Activated effector memory CD4-positive, alpha-beta T cell treated with Interleukin-2 at 50 U/mL for 16 hours (primary cell): Measurements from ENCODE around the gene BACH2.
"Not testable (repeated sequence)": the region's sequence is repeated elsewhere in the genome, so short reads cannot be mapped to it uniquely, and the experiment has no call there.

ENCODE experiments used
- DNase-seq: peaks from one replicate; pipeline ENCODE4 v3.0.0-alpha.2; 2020

BACH2 gene

GRCh38 chr6:90055924-90056323, 240.7 kb downstream of the BACH2 start:
- not testable (repeated sequence) for DNase-seq

GRCh38 chr6:90054193-90054592, 242.4 kb downstream of the BACH2 start:
- DNase-seq = not testable (repeated sequence)

DNA sequence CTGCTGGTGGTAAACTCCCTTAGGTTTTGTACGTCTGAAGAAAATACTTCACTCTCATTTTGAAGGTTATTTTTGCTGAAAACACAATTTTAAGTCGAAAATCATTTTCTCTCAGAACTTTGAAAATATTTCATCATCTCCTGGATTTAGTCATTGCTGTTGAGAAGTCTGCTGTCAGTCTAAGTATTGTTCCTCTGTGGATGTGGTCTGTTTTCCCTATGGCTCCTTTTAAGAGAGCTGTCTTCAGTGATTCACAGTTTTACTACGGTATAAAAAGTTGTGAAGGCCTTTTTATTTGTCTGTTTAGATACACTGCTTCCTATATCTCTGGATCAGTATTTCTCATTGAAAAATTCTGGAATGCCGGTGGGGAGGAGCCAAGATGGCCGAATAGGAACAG, 243.0 kb downstream of the BACH2 start:
- no peak for DNase-seq

- no peak for DNase-seq
These were observed 247.3 kb downstream of the BACH2 start for GRCh38 chr6:90049295-90049694.

DNA sequence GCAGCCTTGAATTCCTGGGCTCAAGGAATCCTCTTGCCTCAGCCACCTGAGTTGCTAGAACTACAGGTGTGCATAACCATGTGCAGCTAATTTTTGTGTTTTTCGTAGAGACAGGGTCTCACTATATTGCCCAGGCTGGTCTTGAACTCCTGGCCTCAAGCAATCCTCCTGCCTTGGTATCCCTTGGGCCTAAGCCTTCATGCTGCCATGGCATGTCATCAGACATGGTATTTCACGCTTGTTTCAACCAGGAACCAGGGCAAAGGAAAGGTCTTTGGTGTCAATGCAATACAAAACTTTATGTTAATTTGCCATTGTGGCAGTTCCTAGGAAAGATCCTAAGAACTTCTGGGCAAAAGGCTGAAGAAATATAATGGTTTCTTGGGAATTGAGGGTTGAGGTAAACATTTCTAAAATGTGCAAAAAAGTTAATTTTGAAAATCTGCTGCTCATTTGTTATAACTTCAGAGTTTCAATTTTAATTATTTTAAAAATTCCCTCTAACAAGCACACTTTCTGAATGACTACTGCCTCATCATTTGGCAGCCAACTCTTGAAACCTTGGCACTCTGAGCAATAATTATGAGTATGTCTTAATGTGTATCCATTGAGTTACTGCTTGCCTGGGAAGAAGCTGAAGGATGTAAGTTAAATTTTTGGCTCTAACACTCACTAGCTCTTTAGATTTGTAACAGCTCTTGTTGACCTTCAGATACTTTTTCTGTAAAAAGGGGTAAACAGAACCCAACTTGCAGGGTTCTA, 248.3 kb downstream of the BACH2 start:
- no peak for DNase-seq

DNA sequence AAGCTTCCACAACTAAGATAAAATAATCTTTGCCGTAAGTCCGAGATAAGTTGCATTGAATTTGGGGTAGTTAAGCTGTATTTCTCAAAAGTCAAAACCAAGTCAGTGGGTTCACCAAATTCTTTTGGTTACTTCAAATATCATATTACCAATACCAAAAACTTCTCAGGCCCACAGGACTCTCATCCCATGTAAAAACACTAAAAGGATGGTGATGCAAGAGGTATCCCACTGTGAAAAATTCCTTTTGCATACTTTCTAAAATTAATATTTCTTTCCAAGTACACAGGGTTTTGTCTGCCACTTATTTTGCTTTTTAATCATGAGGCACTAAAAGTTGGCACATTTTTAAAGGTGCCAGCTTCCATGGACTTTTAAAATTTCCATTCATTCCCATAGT, 251.1 kb downstream of the BACH2 start:
- no peak for DNase-seq

GRCh38 chr6:90044833-90045381, 251.7 kb downstream of the BACH2 start:
- no peak for DNase-seq

DNA sequence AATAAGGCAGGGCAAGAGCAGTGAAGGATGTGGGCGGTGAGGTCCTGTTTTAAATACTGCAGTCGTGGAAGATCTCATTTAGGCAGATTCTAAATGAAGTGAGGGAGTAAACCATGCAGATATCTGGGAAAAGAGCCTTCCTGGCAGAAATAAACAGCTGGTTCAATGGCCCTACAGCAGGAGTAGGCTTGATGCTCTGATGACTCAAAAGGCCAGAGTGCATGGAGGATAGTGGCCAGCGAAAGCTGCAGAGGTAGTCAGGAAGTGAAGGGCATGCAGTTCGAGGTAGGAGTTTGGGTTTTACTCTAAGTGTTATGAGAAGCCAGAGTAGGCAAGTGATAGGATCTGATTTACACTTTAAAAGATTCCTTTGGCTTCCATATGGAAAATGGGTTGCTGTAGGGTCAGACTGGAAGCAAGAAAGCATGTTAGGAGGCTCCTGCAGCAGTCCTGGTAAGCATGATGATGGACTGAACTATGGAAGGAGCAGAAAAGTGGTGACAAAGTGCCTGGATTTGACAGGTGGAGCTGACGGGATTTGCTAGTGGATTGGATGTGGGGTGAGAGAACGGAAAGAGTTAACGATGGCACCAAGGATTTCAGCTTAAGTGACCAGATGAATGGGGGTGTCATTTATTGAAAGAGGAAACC, 252.3 kb downstream of the BACH2 start:
- DNase-seq = no peak

GRCh38 chr6:90040931-90041330, 255.7 kb downstream of the BACH2 start:
- DNase-seq = no peak

GRCh38 chr6:90039911-90040310, 256.7 kb downstream of the BACH2 start:
- no peak for DNase-seq

DNA sequence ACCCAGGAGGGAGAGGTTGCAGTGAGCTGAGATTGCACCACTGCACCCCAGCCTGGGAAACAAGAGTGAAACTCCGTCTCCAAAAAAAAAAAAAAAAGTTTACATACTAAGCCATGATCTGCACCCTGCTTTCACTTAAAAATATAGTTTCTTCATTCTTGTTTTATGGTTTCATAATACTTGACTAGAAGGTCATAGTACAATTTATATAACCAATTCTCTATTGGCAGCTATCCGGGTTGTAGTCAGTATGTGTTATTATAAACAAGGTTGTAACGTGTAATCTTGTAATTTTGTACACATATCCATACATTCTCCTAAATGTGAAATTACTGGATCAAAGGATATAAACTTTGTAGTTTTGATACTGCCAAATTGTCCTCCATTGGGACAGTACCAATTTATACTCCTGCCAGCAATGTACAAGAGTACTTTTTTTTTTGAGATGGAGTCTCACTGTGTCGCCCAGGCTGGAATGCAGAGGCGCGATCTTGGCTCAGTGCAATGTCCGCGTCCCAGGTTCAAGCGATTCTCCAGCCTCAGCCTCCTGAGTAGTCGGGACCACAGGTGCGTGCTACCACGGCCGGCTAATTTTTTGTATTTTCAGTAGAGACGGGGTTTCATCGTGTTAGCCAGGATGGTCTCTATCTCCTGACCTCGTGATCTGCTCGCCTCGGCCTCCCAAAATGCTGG, 257.5 kb downstream of the BACH2 start:
- no peak for DNase-seq

- no peak for DNase-seq
These were observed 259.7 kb downstream of the BACH2 start for GRCh38 chr6:90036963-90037362.

DNA sequence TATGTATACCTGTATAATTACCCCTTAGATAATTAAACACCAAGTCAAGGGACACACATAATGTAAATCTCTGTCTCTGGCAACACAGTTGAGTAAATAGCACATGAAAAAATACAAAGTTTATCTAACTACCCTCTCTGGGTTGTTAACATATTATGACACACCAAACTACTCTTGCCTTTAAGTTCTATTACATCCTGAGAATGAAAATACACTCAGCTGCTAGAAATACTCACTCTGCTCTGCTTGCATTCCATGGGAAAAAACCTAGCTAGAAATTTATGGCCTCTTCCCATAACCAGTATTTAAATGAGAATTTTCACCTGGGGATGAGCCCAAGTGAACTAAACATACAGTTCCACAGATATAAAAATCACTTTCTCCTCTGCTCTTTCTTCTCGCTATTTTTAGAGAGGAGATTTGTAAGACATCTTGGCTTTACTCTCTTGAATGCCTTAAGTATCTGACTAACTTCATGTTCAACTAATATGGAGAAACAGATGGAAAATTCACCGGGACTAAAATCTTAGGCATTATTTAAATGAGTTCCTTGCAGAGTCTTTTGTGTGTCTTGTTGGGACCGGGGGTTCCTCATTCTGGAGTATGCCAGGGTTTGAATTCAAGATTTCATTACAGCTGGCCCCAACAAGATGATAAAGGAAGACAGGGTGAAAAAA, 261.5 kb downstream of the BACH2 start:
- no peak for DNase-seq

DNA sequence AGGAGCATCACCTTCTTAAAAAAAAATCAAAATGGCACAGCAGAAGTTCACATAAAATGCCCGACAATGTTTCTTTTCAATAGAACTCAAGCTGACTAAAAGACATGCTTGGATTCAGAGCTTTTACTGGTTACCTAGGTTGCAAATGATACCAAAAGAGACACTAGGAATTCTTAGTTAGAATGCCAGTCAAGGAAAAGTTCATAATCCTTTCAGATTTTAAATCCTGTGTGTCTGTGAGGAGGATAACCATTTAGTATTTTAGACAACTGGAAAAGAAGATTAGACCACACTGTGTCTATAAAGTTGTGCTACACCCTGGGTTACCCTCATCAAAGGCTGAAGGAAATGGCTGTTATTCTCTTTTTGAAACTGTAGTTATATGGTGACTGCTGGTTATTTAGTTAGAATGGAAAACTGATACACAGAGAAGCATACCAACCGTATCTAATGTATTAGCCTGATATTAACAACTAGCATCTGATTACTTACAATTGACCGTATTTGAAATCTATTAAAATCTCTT, 262.8 kb downstream of the BACH2 start:
- DNase-seq = no peak

GRCh38 chr6:90032489-90033212, 264.0 kb downstream of the BACH2 start:
- DNase-seq = not testable (repeated sequence)

GRCh38 chr6:90028995-90029635, 267.5 kb downstream of the BACH2 start:
- DNase-seq = no peak

DNA sequence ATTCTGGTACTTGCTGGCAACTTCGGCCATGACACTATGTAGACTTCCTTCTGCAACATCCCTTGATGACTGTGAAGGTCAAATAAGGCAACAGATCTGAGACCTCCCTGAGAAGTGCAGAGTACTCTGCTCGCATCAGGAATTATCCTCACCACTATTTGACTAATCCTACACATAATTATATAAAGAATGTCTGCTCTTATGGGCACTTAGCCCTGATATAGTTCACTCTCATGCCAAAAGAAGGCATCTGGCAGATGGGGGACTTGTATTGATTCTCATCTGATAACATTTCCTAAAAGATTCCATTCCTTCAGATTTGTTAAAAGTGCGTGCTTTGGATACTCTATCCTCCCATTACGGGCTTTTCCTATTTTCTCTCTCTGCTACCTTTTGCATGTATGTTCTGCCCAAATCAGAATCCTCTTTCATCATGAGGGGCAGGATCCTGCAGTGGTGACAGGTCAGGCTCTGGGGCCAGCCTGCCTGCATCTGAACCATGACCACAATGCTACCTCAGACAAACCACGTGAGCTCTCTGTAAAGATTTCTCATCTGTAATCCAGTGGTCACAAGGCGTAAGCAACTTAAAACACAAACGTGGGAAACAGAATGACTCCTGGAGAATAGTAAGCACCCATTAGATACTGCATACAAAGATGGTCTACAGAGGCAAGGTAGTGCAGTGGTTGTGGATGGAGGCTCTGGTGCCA, 268.4 kb downstream of the BACH2 start:
- DNase-seq = no peak

- DNase-seq = no peak
These were observed 270.4 kb downstream of the BACH2 start for GRCh38 chr6:90026216-90026615.

DNA sequence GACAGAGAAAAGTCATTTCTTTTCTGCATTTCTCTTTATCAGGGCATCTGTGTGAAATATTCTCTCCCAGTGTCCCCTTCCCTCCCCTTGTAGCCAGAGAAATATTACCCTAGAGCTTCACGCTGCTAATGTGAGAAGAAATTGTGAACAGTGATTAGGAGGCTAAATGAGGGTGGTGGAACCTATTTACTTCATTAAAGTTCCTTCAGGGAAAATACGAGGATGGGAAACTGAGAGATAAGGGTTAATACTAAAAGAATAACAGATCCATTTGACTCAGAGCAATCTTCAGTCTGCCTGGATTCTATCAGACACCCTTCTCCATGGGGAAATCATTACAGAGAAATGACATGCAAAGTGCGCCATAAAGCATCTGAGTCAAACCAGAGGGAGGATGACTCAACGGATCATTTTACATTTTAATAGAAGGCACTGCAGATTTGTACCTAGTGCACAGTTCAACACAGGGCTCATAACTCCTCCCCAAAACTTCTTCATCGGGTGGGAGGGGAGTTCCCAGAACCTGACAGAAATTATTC, 271.1 kb downstream of the BACH2 start:
- DNase-seq = no peak

DNA sequence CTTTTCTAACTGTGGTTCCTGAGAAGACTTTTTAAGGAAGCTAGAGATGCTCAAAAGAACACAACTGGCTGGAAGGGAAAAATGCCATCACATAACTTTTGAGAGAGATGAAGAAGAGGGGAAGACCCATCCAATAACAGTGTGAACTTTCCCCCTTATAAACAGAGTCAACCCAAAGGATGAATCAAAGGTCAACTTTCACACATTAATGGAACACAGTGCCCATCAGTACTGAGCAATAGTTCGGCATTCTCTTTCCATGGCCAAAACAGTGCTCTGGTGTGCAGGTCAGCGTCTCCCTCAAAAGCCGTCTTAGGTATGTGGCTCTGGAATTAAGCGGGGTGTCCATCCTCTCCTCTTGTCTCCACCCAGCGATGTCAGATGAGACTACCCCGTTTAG, 272.0 kb downstream of the BACH2 start:
- no peak for DNase-seq

DNA sequence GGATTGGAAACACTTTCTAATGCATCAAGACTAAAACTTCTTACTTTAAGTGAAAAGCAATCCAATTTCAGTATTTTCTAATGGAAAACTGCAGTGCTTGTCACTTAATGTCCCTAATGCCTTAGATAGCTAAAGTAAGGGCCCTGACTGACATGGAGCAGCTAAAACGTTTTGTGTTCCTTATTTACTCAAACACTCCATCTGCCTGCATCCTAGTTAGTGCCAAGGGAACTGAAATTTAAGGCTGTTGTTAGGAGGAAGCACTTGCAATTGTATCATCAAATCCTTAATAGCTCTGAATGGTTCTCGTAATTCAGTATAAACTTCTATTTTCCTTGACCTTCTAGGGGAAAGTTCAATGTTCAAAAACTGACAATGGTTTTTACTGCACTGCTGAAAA, 274.9 kb downstream of the BACH2 start:
- no peak for DNase-seq
